IPS DF 6.9 (cell line): ENCODE data around the gene ANKRD6.
"Not testable (repeated sequence)": the region's sequence is repeated elsewhere in the genome, so short reads cannot be mapped to it uniquely, and the experiment has no call there.

Experiments used
- DNase-seq: peaks from one replicate; pipeline ENCODE4 v3.0.0-alpha.2; 2013; ENCODE audit warnings: low read depth, low spot score
- H3K27ac ChIP-seq: one replicate; pipeline ENCODE4 v1.5.1; 2013; ENCODE audit warnings: low read length, control low read depth
- H3K27me3 ChIP-seq: 2 replicates; pipeline ENCODE4 v1.6.1; 2013; ENCODE audit warnings: mild to moderate bottlenecking, low read length; ENCODE audit not compliant: control insufficient read depth, insufficient read depth
- H3K36me3 ChIP-seq: 2 replicates; pipeline ENCODE4 v1.6.1; 2013; ENCODE audit warnings: low read length; ENCODE audit not compliant: control insufficient read depth, insufficient read depth
- H3K4me1 ChIP-seq: 2 replicates; pipeline ENCODE4 v1.6.1; 2013; ENCODE audit warnings: low read length; ENCODE audit not compliant: control insufficient read depth, insufficient read depth
- H3K4me3 ChIP-seq: 2 replicates; pipeline ENCODE4 v1.5.1; 2013; ENCODE audit warnings: mild to moderate bottlenecking, low read length
- H3K9me3 ChIP-seq: 2 replicates; pipeline ENCODE4 v1.6.1; 2013; ENCODE audit warnings: low read length, inconsistent platforms; ENCODE audit not compliant: control insufficient read depth, insufficient read depth
- WGBS: extraction: QIAGEN DNeasy Blood & Tissue Kit; methylation state at CpG from one replicate; pipeline ENCODE4 v1.1.7; 2013; ENCODE audit warnings: mixed read lengths, missing lambda C conversion rate; ENCODE audit not compliant: insufficient read length, insufficient coverage; 5-methylcytosine and 5-hydroxymethylcytosine counted together

ANKRD6 gene

GRCh38 chr6:89432875-89433251 lies at the start of gene ANKRD6:
Gene ANKRD6 (plus strand): TSS chr6:89433152. CDS start chr6:89566977, 133,825 bp downstream.
- DNase-seq = no peak
- H3K27ac ChIP-seq = no peak within 1 kb of the TSS
- peak within 1 kb of the TSS; percentile 70; the same call in 1 of the 2 replicates for H3K4me3 ChIP-seq
- no peaks in the 10 kb centered on the region for H3K4me1 ChIP-seq
- H3K36me3 ChIP-seq = no peaks in the 10 kb centered on the region
- H3K27me3 ChIP-seq = no peaks in the 10 kb centered on the region; the same call in 1 of the 2 replicates
- no peaks in the 10 kb centered on the region for H3K9me3 ChIP-seq
- no CpG with 5 or more reads among the region's 38 CpGs for WGBS

DNA sequence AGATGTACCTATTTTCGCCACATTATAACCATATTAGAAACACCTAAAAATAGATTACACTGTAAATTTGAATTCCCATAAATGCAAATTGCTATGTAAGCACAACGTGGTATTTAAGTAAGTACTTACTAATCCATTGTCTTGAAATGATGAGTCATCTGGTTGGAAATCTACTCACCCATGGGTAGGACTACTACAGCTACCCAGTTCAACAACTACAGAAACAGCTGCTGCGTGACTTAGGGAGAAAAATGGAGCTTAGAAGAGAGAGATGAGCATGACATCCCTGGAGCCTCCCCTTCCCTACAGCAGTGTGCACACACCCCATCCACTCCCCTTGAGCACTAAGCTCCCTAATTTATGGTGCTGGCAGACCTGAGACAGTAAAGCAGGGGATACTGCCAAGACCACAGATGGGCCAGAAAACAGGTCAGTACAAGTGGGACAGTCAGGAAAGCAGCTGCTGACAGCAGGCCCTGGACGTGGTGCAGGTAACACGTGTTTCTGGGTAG lies 47.7 kb upstream of the ANKRD6 start:
- Histone ChIP-seq H3K27me3 (no peaks in the 10 kb centered on the region), H3K27ac (no peak overlapping the region), H3K36me3 (no peaks in the 10 kb centered on the region), H3K4me3 (no peak overlapping the region), H3K4me1 (no peaks in the 10 kb centered on the region), H3K9me3 (no peaks in the 10 kb centered on the region)
- no peak for DNase-seq
- 100% methylated on average over 1 of the region's 5 CpGs for WGBS

DNA sequence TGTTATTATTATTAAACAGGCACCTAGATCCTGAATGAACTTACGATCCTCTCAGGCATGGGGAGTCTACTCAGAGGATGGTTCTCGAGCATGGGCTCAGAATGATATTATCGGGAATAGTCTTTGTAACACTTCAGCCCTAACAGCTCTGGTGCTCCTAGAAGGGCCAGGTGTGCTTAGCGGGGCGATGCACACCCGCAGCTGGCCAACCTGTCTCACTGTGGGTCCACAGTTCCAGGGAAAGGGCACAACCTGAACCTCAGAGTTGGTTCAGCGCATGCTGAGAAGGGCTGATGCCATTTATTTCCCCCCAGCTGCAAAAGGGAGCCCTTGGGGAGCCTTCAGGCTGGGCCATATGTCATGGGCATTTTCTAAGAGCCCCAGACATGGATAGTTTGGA lies 47.1 kb upstream of the ANKRD6 start:
- no CpG with 5 or more reads among the region's 7 CpGs for WGBS
- no peaks in the 10 kb centered on the region for H3K36me3 ChIP-seq
- no peaks in the 10 kb centered on the region for H3K27me3 ChIP-seq
- H3K27ac ChIP-seq = no peak overlapping the region
- H3K4me3 ChIP-seq = no peak overlapping the region
- no peaks in the 10 kb centered on the region for H3K4me1 ChIP-seq
- DNase-seq = no peak
- no peaks in the 10 kb centered on the region for H3K9me3 ChIP-seq

DNA sequence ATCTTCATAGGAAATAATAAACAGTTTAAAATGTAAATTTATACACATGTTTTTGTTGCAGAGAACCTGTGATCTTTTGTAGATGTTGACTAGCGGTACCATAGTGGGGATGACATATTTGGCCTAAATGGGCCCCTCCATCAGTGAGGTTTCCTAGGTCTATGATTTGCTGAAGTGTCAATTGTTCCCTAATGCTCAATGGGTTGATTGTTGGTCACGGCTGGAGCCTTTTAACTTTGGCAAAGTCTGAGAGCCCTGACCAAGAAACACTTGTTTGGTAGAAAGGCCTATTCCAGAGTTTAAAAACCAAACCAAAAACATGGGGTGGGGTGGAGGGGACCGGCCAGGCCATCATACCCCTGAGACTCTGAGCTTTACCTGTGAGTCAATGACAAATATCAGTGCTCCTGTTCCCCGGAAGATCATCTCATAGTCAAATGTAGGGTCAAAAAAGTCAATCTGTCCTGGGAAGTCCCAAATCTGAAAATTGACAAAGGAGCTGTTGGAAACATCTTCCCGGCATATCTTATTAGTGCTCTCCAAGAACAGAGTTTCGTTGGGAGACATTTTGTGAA lies 45.9 kb upstream of the ANKRD6 start:
- Histone ChIP-seq H3K9me3 (no peaks in the 10 kb centered on the region), H3K36me3 (no peaks in the 10 kb centered on the region), H3K4me3 (no peak overlapping the region), H3K4me1 (no peaks in the 10 kb centered on the region), H3K27me3 (no peaks in the 10 kb centered on the region), H3K27ac (no peak overlapping the region)
- WGBS = no CpG with 5 or more reads among the region's 6 CpGs
- DNase-seq = no peak

- H3K27ac ChIP-seq = no peak overlapping the region
- H3K4me1 ChIP-seq = no peaks in the 10 kb centered on the region
- H3K4me3 ChIP-seq = no peak overlapping the region
- H3K27me3 ChIP-seq = no peaks in the 10 kb centered on the region
- H3K36me3 ChIP-seq = no peaks in the 10 kb centered on the region
- H3K9me3 ChIP-seq = no peaks in the 10 kb centered on the region
- no peak for DNase-seq
- WGBS = no CpG with 5 or more reads among the region's 9 CpGs
These were observed 45.3 kb upstream of the ANKRD6 start for GRCh38 chr6:89387516-89388201.

DNA sequence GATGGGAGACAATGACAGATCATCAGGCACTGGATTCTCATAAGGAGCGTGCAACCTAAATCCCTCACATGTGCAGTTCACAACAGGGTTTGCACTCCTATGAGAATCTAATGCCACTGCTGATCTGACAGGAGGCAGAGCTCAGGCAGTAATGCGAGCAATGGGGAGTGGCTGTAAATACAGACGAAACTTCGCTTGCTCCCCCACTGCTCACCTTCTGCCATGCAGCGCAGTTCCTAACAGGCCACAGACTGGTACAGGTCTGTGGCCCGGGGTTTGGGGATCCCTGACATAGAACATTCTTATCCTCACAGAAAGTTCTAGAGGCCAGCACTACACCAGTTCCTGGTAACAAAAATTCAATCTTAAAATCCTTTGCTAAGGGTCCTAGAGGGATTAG lies 44.1 kb upstream of the ANKRD6 start:
- H3K27ac ChIP-seq = no peak overlapping the region
- no peaks in the 10 kb centered on the region for H3K36me3 ChIP-seq
- no peaks in the 10 kb centered on the region for H3K4me1 ChIP-seq
- no peaks in the 10 kb centered on the region for H3K9me3 ChIP-seq
- H3K4me3 ChIP-seq = no peak overlapping the region
- no peaks in the 10 kb centered on the region for H3K27me3 ChIP-seq
- WGBS = no CpG with 5 or more reads among the region's 6 CpGs
- DNase-seq = no peak

DNA sequence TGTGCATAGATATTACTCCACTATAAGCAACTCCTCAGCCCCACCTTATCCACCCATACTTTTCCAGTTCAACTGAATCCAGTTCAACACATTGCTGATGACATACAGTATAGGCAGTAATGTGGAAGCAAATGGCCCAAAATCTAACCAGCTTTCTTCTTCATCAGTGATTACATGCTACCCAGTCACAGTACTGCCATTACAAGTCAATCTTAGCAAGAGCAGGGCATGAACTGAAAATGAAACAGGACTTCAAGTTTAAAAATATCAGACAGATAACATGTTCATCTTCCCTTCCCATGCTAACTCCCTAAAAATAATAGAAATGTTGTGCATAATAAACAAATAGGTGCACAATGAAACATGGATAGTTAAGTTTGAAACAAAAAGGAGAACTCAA lies 40.1 kb upstream of the ANKRD6 start:
- Histone ChIP-seq H3K4me3 (no peak overlapping the region), H3K36me3 (no peaks in the 10 kb centered on the region), H3K9me3 (no peaks in the 10 kb centered on the region), H3K4me1 (no peaks in the 10 kb centered on the region), H3K27ac (no peak overlapping the region), H3K27me3 (no peaks in the 10 kb centered on the region)
- DNase-seq = no peak

GRCh38 chr6:89393659-89394058 lies 39.3 kb upstream of the ANKRD6 start:
- WGBS = no CpG with 5 or more reads among the region's 1 CpG
- no peak overlapping the region for H3K4me3 ChIP-seq
- H3K9me3 ChIP-seq = no peaks in the 10 kb centered on the region
- no peaks in the 10 kb centered on the region for H3K4me1 ChIP-seq
- H3K27me3 ChIP-seq = no peaks in the 10 kb centered on the region
- no peak overlapping the region for H3K27ac ChIP-seq
- no peaks in the 10 kb centered on the region for H3K36me3 ChIP-seq
- no peak for DNase-seq

GRCh38 chr6:89397884-89398283 lies 35.1 kb upstream of the ANKRD6 start:
- not testable (repeated sequence) for DNase-seq, H3K4me3 ChIP-seq, H3K9me3 ChIP-seq, H3K4me1 ChIP-seq, H3K36me3 ChIP-seq, H3K27me3 ChIP-seq, H3K27ac ChIP-seq
- 100% methylated on average over 1 of the region's 4 CpGs for WGBS

DNA sequence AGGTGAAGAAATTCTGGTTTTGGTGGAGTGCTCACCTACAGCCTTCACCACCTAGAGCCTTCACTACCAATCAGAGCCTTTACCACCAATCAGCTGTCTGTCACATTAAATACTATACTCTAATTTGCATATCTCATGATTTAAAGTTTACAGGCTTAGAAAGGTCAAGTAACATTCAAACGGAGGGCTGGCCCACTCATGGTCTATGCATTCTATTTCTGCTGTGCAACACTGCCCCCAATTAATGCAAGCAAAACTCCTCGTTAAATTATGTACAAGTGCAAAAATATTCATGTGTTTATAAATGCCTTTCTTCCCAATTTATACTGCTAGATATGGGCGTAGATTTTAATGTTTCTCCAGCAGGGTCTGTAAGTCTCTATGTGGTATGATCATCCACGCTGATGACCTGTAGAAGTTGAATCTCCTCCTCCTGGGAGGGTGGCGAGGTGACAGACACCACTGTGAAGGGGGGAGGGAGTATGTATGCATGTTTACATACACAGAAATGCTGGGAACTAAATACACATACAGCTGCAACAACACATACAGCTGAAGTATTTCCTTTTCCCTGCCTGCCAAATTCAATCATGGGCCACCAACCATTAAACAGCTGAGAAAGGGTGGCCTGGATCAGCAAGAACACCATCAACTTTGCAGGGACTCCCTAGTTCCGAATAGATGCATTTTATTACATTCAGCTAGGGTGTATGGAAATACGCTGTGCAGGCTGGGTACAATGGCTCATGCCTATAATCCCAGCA lies 34.0 kb upstream of the ANKRD6 start:
- Histone ChIP-seq H3K27ac (no peak overlapping the region), H3K4me1 (0 out of 2 replicates have a peak, but pooled peaks cover 2% of the 10 kb centered on the region), H3K9me3 (no peaks in the 10 kb centered on the region), H3K4me3 (no peak overlapping the region), H3K27me3 (no peaks in the 10 kb centered on the region), H3K36me3 (no peaks in the 10 kb centered on the region)
- no CpG with 5 or more reads among the region's 7 CpGs for WGBS
- DNase-seq = no peak
